Ovary (tissue), 9 donors: ENCODE data around the gene IQSEC1. TPM values are rescaled to one million over a fixed set of nuclear protein-coding genes. Genes with fewer than 3 reads are reported as not detected.

ENCODE experiments used
- DNase-seq, 5 donors: peaks; one replicate each; pipeline ENCODE4 v3.0.0-alpha.2; 2019 to 2020
- H3K27ac ChIP-seq, 2 donors: fragments of 200-600 bp; one replicate each; pipeline versions ENCODE4 v1.5.1 to v1.8.0; 2019 to 2022
- H3K27me3 ChIP-seq: fragments of 200-600 bp; one replicate; pipeline ENCODE4 v1.8.0; 2022
- H3K36me3 ChIP-seq: fragments of 200-600 bp; sonication (generic); one replicate; pipeline ENCODE4 v1.5.1; 2019
- H3K4me1 ChIP-seq: one replicate; pipeline ENCODE4 v1.8.1; 2013; ENCODE audit warnings: mild to moderate bottlenecking, moderate library complexity; ENCODE audit not compliant: insufficient read depth
- H3K4me3 ChIP-seq: fragments of 200-600 bp; sonication (generic); one replicate; pipeline ENCODE4 v1.5.1; 2017
- H3K9me3 ChIP-seq, 2 donors: fragments of 200-600 bp in 1 of 2; sonication (generic) in 1 of 2; one replicate each; pipeline versions ENCODE4 v1.5.1 to v1.8.1; 2013 to 2019; ENCODE audit warnings: mild to moderate bottlenecking in 1 of 2, moderate library complexity in 1 of 2
- CTCF ChIP-seq, 3 donors: fragments of 450-650 bp in 2 of 3; fragments of 200-600 bp in 1 of 3; IDR thresholded peaks; one replicate each; pipeline versions ENCODE4 v1.5.1 to v1.8.0; 2016 to 2022; ENCODE audit warnings: antibody characterized with exemption in 3 of 3, mild to moderate bottlenecking in 1 of 3
- EP300 ChIP-seq: sonication (generic); formaldehyde crosslinking; IDR thresholded peaks from one replicate; pipeline ENCODE4 v1.6.1; 2017; ENCODE audit warnings: antibody characterized with exemption
- POLR2A ChIP-seq: fragments of 450-650 bp; IDR thresholded peaks from one replicate; pipeline ENCODE4 v1.6.1; 2017; ENCODE audit warnings: antibody characterized with exemption, mild to moderate bottlenecking, moderate library complexity
- WGBS, 3 donors: extraction: QIAGEN DNeasy Blood & Tissue Kit in 1 of 3; methylation state at CpG; one replicate each; pipeline versions ENCODE4 v1.1.5 to v1.1.7; 2013 to 2017; 5-methylcytosine and 5-hydroxymethylcytosine counted together
- intact Hi-C, 4 donors: fragments of 100-400 bp; cut with DNase I; formaldehyde crosslinking; loops; one replicate each; pipeline versions ENCODE4 v1.11.0 to v1.15.1; 2022 to 2023
- polyA plus RNA-seq, 2 donors: library from polyadenylated mRNA; stranded (reverse); fragments of 200-250 nt in 1 of 2; fragments of 350-450 nt in 1 of 2; fragmentation: Illumina TruSeq in 1 of 2; extraction: RNeasy Lipid Tissue Mini Kit (QIAGEN cat#74804) in 1 of 2; gene quantifications; one replicate each; pipeline ENCODE4 v1.2.3, GENCODE V29; 2013 to 2014
- total RNA-seq, 7 donors: library from RNA; depleted of rRNA in 2 of 7; stranded (reverse); fragments of >200 nt in 2 of 7; fragmentation: NEBNext Ultra II Directional in 3 of 7; extraction: Animal tissue kit (Norgen Biotek cat#: 25700) in 3 of 7; gene quantifications; one replicate each; pipeline versions ENCODE4 v1.1.0 to v1.2.4, GENCODE V29; 2016 to 2023
- donor health status: DM: no; HTN: no; CAD: no; lungs with moderate emphysema.
- donor health status: DM: no; HTN: no; CAD: no.
- donor health status: Bipolar disorder and iron deficiency.
- donor health status: DM: yes; HTN: yes; CAD: no.
- donor health status: DM: no; HTN: no; CAD: no.
- donor health status: DM: yes; HTN: yes; CAD: no.

IQSEC1 gene
- total and polyA plus RNA-seq, 9 donors, result 20.9 to 55.4 (median 45.1) TPM

DNA sequence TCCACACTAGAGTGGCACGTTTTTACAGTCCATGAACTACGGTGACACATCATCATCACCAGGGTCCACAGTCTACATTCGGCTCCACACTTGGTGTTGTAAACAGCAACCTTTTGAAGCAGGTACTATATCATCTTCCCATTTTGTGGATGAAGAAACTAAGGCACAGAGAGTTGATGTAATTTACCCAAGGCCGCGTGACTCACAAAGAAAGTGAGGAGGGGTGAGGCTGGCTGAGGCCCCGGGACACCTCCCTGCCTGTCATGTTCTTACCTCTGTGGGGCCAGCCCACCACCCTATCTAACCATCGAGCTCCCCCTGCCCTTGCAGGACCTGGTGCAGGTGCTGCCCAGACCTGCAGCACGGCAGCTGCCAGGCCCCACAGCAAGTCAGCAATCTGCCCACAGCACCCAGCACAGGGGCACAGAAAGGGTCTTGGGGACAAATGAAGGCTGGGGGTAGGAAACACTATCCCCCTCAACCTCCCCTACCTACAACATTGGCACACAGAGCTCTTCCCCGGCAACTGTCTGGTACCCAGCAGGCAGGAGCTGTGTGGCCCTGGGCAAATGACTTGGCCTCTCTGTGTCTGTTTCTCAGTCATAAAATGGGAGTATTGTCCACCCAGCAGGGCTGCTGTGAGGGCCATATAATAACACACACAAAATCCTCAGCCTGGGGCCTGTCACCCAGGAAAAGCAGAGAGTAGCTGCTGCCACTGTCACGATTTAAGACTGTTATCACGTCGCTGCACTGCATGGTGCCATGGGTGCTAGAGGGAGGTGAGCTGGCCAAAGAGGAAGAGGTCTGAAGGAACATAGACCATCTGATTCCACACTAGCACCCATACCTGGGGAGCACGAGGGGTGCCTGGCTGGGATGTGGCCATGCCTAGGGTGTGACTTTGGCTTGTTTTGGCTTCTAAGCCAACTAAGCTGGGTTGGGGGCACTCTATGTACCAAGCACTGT lies 115.1 kb downstream of the IQSEC1 start:
- TF ChIP-seq CTCF (IDR thresholded peaks at IDR 0.05) (no peak), EP300 (no peak), POLR2A (no peak)
- 86 to 88% (median 87%) methylated on average over 13 of the region's 13 CpGs for WGBS, 3 donors
- Histone ChIP-seq H3K27ac (no peak overlapping the region), H3K4me1 (peaks cover 54% of the 10 kb centered on the region), H3K27me3 (no peaks in the 10 kb centered on the region), H3K9me3 (no peaks in the 10 kb centered on the region), H3K4me3 (no peak overlapping the region), H3K36me3 (no peaks in the 10 kb centered on the region)
- no peak for DNase-seq
- intact Hi-C loops, result no loop called here

DNA sequence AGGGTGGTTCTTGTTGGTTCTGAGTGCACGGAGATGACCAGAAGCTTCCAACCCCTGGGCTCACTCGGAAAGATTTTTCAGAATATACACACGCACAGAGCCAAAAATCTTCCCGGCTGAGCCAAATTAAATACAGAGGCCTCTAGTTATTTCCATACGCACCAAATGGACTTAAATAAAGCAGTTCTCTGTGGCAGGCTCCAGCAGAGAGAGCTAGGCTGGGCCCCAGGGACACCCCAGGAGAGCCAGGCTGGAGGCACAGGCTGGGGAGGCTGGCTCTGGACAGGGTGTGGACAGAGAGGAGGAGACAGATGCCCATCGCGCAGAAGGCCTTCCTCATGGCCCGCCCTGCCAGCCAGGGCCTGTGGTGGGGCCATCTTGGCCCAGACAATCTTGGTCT lies 115.9 kb downstream of the IQSEC1 start:
- Histone ChIP-seq H3K27ac (no peak overlapping the region), H3K27me3 (no peaks in the 10 kb centered on the region), H3K36me3 (no peaks in the 10 kb centered on the region), H3K4me1 (peaks cover 56% of the 10 kb centered on the region), H3K9me3 (no peaks in the 10 kb centered on the region), H3K4me3 (no peak overlapping the region)
- WGBS, 3 donors, result 30 to 75% (median 62%) methylated on average over 8 of the region's 8 CpGs
- TF ChIP-seq CTCF (IDR thresholded peaks at IDR 0.05) (no peak), POLR2A (no peak)
- intact Hi-C loops, result no loop called here
- no peak for DNase-seq

DNA sequence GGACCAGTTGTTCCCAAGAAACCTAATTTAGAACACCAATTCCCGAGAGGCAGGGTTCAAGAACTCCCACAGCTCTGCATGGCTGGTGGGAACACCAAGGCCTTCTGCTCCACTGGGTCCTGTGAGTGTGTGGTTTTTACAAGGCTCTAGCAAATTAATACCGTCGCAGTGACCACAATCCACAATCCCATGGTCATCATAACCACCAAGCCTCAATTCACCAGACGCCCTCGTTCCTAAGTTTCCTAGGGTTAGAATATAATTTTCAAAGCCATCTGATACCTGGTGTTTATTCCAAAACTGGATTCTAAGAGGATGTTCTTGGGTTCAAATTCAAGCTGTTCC lies 116.9 kb downstream of the IQSEC1 start:
- intact Hi-C loops, result no loop called here
- Histone ChIP-seq H3K27me3 (no peaks in the 10 kb centered on the region), H3K4me3 (no peak overlapping the region), H3K9me3 (no peaks in the 10 kb centered on the region), H3K36me3 (no peaks in the 10 kb centered on the region), H3K27ac (no peak overlapping the region), H3K4me1 (peaks cover 53% of the 10 kb centered on the region)
- TF ChIP-seq EP300, result no peak
- TF ChIP-seq POLR2A, result no peak
- no peak for TF ChIP-seq CTCF (IDR thresholded peaks at IDR 0.05)
- WGBS, 3 donors, result 82 to 86% (median 85%) methylated on average over 5 of the region's 5 CpGs
- no peak for DNase-seq

- Histone ChIP-seq H3K4me1 (peaks cover 50% of the 10 kb centered on the region), H3K9me3 (no peaks in the 10 kb centered on the region), H3K4me3 (no peak overlapping the region), H3K27ac (no peak overlapping the region), H3K36me3 (no peaks in the 10 kb centered on the region), H3K27me3 (no peaks in the 10 kb centered on the region)
- intact Hi-C loops, result no loop called here
- DNase-seq, result no peak
- 72 to 83% (median 81%) methylated on average over 12 to 14 of the region's 14 CpGs for WGBS, 3 donors
- no peak for TF ChIP-seq EP300
- no peak for TF ChIP-seq POLR2A
- TF ChIP-seq CTCF (IDR thresholded peaks at IDR 0.05), result no peak
Measured at GRCh38 chr3:12955651-12956315, 117.4 kb downstream of the IQSEC1 start.
